ENCODE measurements around the gene SELENON. TPM values are rescaled to one million over a fixed set of nuclear protein-coding genes. Genes with fewer than 3 reads are reported as not detected.

Gene SELENON
- total RNA-seq, 1 experiment from 2014 or later: 90.9 TPM

GRCh38 chr1:25828491-25828890 is 28.5 kb downstream of the SELENON start:
- no peak overlapping the region for H3K23ac ChIP-seq (ENCODE audit: insufficient read length, low read depth, low read length)
- DNase-seq: no peak

More at GRCh38 chr1:25828491-25828890, 28.5 kb downstream of the SELENON start:
- Histone ChIP-seq H3K18ac (ENCODE audit: insufficient read length, low read depth, low read length) (no peak overlapping the region), H2BK12ac (ENCODE audit: insufficient read length, low read depth, low read length) (no peak overlapping the region), H2BK15ac (ENCODE audit: low read depth, low read length) (no peak overlapping the region), H3K9me3 (ENCODE audit: control insufficient read depth, low read depth, low read length) (no peaks in the 10 kb centered on the region), H4K20me1 (ENCODE audit: control insufficient read depth, insufficient read depth, insufficient read length) (no peaks in the 10 kb centered on the region), H4K5ac (ENCODE audit: insufficient read length, low read depth, low read length) (no peak overlapping the region), H3K4ac (ENCODE audit: low read depth, low read length) (no peak overlapping the region), H2AK5ac (ENCODE audit: insufficient read length, low read length) (no peak overlapping the region), H4K8ac (replicated peaks; ENCODE audit: insufficient read length, low read depth, low read length) (no peak overlapping the region), H3K14ac (ENCODE audit: insufficient read depth, low read length) (no peak overlapping the region), H2BK5ac (ENCODE audit: insufficient read length, low read length) (no peak overlapping the region), H3K27me3 (ENCODE audit: insufficient read depth, low read length) (no peaks in the 10 kb centered on the region), H4K91ac (ENCODE audit: insufficient read length, low read depth, low read length) (no peak overlapping the region), H2BK20ac (ENCODE audit: low read depth, low read length, poor library complexity, severe bottlenecking) (no peak overlapping the region), H3T11ph (ENCODE audit: low read length) (no peak overlapping the region), H3K27ac (ENCODE audit: insufficient read length, low read depth, low read length) (no peak overlapping the region), H3K23me2 (ENCODE audit: insufficient read length, low read depth, low read length, poor library complexity, severe bottlenecking) (no peaks in the 10 kb centered on the region), H3K79me1 (ENCODE audit: insufficient read depth, low read depth, low read length, poor library complexity, severe bottlenecking) (no peaks in the 10 kb centered on the region), H3K4me2 (ENCODE audit: insufficient read depth, insufficient read length, low read length) (no peak overlapping the region), H3K9ac (ENCODE audit: extremely low read depth, insufficient read length, low read length) (no peak overlapping the region), H3K79me2 (ENCODE audit: insufficient read depth, low read length) (no peaks in the 10 kb centered on the region), H2AFZ (ENCODE audit: low read length) (no peak overlapping the region), H3K56ac (ENCODE audit: insufficient read length, low read depth, low read length) (no peak overlapping the region), H3K4me1 (ENCODE audit: insufficient read depth, low read length) (no peaks in the 10 kb centered on the region), H2BK120ac (ENCODE audit: low read depth, low read length, poor library complexity, severe bottlenecking) (no peak overlapping the region)
- Mint-ChIP-seq H3K4me3 (no peak overlapping the region), H3K27ac (no peak overlapping the region), H3K9me3 (no peaks in the 10 kb centered on the region), H3K36me3 (ENCODE audit: insufficient read depth in 1 of 3, low read depth in 3 of 3) (peaks cover 11 to 65% (median 56%) of the 10 kb centered on the region in 3 experiments; a peak in 6 of 7 replicates), H3K4me1 (no peaks in the 10 kb centered on the region), H3K27me3 (ENCODE audit: low read depth) (no peaks in the 10 kb centered on the region; the same call in 1 of the 2 replicates)
- TF ChIP-seq, protein P1, sequence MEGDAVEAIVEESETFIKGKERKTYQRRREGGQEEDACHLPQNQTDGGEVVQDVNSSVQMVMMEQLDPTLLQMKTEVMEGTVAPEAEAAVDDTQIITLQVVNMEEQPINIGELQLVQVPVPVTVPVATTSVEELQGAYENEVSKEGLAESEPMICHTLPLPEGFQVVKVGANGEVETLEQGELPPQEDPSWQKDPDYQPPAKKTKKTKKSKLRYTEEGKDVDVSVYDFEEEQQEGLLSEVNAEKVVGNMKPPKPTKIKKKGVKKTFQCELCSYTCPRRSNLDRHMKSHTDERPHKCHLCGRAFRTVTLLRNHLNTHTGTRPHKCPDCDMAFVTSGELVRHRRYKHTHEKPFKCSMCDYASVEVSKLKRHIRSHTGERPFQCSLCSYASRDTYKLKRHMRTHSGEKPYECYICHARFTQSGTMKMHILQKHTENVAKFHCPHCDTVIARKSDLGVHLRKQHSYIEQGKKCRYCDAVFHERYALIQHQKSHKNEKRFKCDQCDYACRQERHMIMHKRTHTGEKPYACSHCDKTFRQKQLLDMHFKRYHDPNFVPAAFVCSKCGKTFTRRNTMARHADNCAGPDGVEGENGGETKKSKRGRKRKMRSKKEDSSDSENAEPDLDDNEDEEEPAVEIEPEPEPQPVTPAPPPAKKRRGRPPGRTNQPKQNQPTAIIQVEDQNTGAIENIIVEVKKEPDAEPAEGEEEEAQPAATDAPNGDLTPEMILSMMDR (conservative IDR thresholded peaks at IDR 0.05): no peak
- WGBS (ENCODE audit: extremely low coverage, insufficient read length, low lambda C conversion rate): no CpG with 5 or more reads among the region's 3 CpGs

Measured in H9 (cell line).